ENCODE data around the gene PACSIN2. TPM values are rescaled to one million over a fixed set of nuclear protein-coding genes. Genes with fewer than 3 reads are reported as not detected.

PACSIN2 gene, protein sequence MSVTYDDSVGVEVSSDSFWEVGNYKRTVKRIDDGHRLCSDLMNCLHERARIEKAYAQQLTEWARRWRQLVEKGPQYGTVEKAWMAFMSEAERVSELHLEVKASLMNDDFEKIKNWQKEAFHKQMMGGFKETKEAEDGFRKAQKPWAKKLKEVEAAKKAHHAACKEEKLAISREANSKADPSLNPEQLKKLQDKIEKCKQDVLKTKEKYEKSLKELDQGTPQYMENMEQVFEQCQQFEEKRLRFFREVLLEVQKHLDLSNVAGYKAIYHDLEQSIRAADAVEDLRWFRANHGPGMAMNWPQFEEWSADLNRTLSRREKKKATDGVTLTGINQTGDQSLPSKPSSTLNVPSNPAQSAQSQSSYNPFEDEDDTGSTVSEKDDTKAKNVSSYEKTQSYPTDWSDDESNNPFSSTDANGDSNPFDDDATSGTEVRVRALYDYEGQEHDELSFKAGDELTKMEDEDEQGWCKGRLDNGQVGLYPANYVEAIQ
- total RNA-seq (2022) (224 and 230 TPM in 2 replicates), Bru-seq, nascent RNA (percentile 94 among the genes with signal in this experiment), BruChase-seq, experiment 1, labeled RNA remaining after a 6-hour chase (percentile 93 among the genes with signal in this experiment), BruChase-seq, experiment 2, labeled RNA remaining after a 2-hour chase (percentile 88 among the genes with signal in this experiment)
- long read RNA-seq, transcript PACSIN2-203 (11 exons, 1,883 nt): minor isoform, 5 of 163 reads
- long read RNA-seq, transcript PACSIN2-201 (11 exons, 3,249 nt): major isoform, 75 of 163 reads
- long read RNA-seq, partial matches to known transcripts: 11 of 163 reads
- long read RNA-seq, other reads (novel, unspliced or antisense): 71 of 163 reads

GRCh38 chr22:43014869-43015676, at the start of gene PACSIN2:
Gene PACSIN2 (minus strand): TSS chr22:43015149. CDS start chr22:42912080, 103,069 bp downstream.
- Mint-ChIP-seq H3K27me3 (ENCODE audit: unreplicated experiment) (no peaks in the 10 kb centered on the region), H3K27ac (ENCODE audit: unreplicated experiment) (peak within 1 kb of the TSS; percentile 98), H3K4me1 (ENCODE audit: low read depth, unreplicated experiment) (peaks cover 43% of the 10 kb centered on the region), H3K4me3 (ENCODE audit: low read depth, unreplicated experiment) (peak within 1 kb of the TSS; percentile 69), H3K36me3 (ENCODE audit: insufficient read depth, unreplicated experiment) (peaks cover 39% of the 10 kb centered on the region), H3K9me3 (ENCODE audit: low read depth, unreplicated experiment) (no peaks in the 10 kb centered on the region)
- CTCF ChIA-PET: interaction anchor here (0.7 to 2.0 kb wide), 7 partner anchors 11 to 237 kb away, joined by 3 to 13 read pairs (median 5); no protein-coding TSS in a partner anchor
- TF ChIP-seq, protein P1, sequence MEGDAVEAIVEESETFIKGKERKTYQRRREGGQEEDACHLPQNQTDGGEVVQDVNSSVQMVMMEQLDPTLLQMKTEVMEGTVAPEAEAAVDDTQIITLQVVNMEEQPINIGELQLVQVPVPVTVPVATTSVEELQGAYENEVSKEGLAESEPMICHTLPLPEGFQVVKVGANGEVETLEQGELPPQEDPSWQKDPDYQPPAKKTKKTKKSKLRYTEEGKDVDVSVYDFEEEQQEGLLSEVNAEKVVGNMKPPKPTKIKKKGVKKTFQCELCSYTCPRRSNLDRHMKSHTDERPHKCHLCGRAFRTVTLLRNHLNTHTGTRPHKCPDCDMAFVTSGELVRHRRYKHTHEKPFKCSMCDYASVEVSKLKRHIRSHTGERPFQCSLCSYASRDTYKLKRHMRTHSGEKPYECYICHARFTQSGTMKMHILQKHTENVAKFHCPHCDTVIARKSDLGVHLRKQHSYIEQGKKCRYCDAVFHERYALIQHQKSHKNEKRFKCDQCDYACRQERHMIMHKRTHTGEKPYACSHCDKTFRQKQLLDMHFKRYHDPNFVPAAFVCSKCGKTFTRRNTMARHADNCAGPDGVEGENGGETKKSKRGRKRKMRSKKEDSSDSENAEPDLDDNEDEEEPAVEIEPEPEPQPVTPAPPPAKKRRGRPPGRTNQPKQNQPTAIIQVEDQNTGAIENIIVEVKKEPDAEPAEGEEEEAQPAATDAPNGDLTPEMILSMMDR (IDR thresholded peaks at IDR 0.05; ENCODE audit: unreplicated experiment): no peak
- no TSS peak for BruUV-seq (replicated peaks)
- intact Hi-C loops (cut with micrococcal nuclease; ENCODE audit: unreplicated experiment): no loop called here
- DNase-seq: peak; percentile 99

GRCh38 chr22:43060183-43060582, 45.2 kb upstream of the PACSIN2 start:
- H3K27me3 Mint-ChIP-seq (ENCODE audit: unreplicated experiment): no peaks in the 10 kb centered on the region
- TF ChIP-seq, protein P1 (IDR thresholded peaks at IDR 0.05; ENCODE audit: unreplicated experiment): peak; percentile 74
- no peak overlapping the region for H3K4me3 Mint-ChIP-seq (ENCODE audit: low read depth, unreplicated experiment)
- H3K4me1 Mint-ChIP-seq (ENCODE audit: low read depth, unreplicated experiment): no peaks in the 10 kb centered on the region
- peak; percentile 66 for DNase-seq
- intact Hi-C loops (cut with micrococcal nuclease; ENCODE audit: unreplicated experiment): no loop called here
- H3K27ac Mint-ChIP-seq (ENCODE audit: unreplicated experiment): no peak overlapping the region
- no TSS peak for BruUV-seq (replicated peaks)
- no peaks in the 10 kb centered on the region for H3K36me3 Mint-ChIP-seq (ENCODE audit: insufficient read depth, unreplicated experiment)
- no peaks in the 10 kb centered on the region for H3K9me3 Mint-ChIP-seq (ENCODE audit: low read depth, unreplicated experiment)
- CTCF ChIA-PET: interaction anchor here (1.0 to 1.2 kb wide), 2 partner anchors 138 to 193 kb away, joined by 3 to 4 read pairs; no protein-coding TSS in a partner anchor

- intact Hi-C loops (cut with micrococcal nuclease; ENCODE audit: unreplicated experiment): no loop called here
- Mint-ChIP-seq H3K27ac (ENCODE audit: unreplicated experiment) (no peak overlapping the region), H3K27me3 (ENCODE audit: unreplicated experiment) (no peaks in the 10 kb centered on the region), H3K4me3 (ENCODE audit: low read depth, unreplicated experiment) (no peak overlapping the region), H3K9me3 (ENCODE audit: low read depth, unreplicated experiment) (no peaks in the 10 kb centered on the region), H3K4me1 (ENCODE audit: low read depth, unreplicated experiment) (no peaks in the 10 kb centered on the region), H3K36me3 (ENCODE audit: insufficient read depth, unreplicated experiment) (no peaks in the 10 kb centered on the region)
- no TSS peak for BruUV-seq (replicated peaks)
- no peak for DNase-seq
- CTCF ChIA-PET: interaction anchor here (0.6 kb wide), 1 partner anchor 305 kb away, joined by 4 read pairs; no protein-coding TSS in a partner anchor
- TF ChIP-seq, protein P1 (IDR thresholded peaks at IDR 0.05; ENCODE audit: unreplicated experiment): no peak
Measured at GRCh38 chr22:43057641-43058040, 42.7 kb upstream of the PACSIN2 start.

DNA sequence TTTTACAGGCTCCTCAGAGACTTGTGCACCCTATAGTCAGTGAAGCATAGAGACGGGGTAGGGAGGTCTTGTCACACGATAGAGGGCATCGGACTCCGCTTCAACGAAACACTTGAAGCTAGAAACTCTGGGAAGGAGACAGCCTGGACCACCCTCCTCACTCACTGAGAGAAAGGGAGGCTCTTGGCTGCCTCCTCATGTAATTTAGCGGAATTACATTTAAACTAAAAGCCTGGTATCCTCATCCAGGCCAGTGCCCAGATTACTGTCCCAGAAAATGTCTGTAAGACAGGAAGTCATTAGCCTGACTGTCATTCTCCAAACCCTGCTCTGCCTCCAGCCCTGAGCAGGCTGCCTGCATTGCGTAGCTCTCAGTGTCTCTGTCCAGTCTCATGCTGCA, 38.2 kb upstream of the PACSIN2 start:
- no peak overlapping the region for H3K27ac Mint-ChIP-seq (ENCODE audit: unreplicated experiment)
- TF ChIP-seq, protein P1 (IDR thresholded peaks at IDR 0.05; ENCODE audit: unreplicated experiment): no peak
- H3K9me3 Mint-ChIP-seq (ENCODE audit: low read depth, unreplicated experiment): no peaks in the 10 kb centered on the region
- CTCF ChIA-PET: no interaction called here
- no peaks in the 10 kb centered on the region for H3K4me1 Mint-ChIP-seq (ENCODE audit: low read depth, unreplicated experiment)
- intact Hi-C loops (cut with micrococcal nuclease; ENCODE audit: unreplicated experiment): no loop called here
- BruUV-seq (replicated peaks): no TSS peak
- no peaks in the 10 kb centered on the region for H3K27me3 Mint-ChIP-seq (ENCODE audit: unreplicated experiment)
- no peak overlapping the region for H3K4me3 Mint-ChIP-seq (ENCODE audit: low read depth, unreplicated experiment)
- no peaks in the 10 kb centered on the region for H3K36me3 Mint-ChIP-seq (ENCODE audit: insufficient read depth, unreplicated experiment)
- DNase-seq: no peak

Data from Calu3 (cell line).